ENCODE measurements around the gene IMPDH1.

The IMPDH1 gene

GRCh38 chr7:128361411-128362379 is 48.1 kb downstream of the IMPDH1 start, which contains the start of gene PRRT4:
Gene PRRT4 (minus strand): TSS chr7:128361690.
- no peaks in the 10 kb centered on the region for H3K9me3 ChIP-seq (replicated peaks; ENCODE audit: low read length)
- peaks cover 19% of the 10 kb centered on the region for H3K4me1 ChIP-seq (ENCODE audit: control insufficient read depth, insufficient read depth, low read length)
- peaks cover 79% of the 10 kb centered on the region for H3K27me3 ChIP-seq (ENCODE audit: control insufficient read depth, insufficient read depth, low read length)

GRCh38 chr7:128360359-128360678 is 49.5 kb downstream of the IMPDH1 start:
- no peak overlapping the region for H3K9ac ChIP-seq (ENCODE audit: low read depth, low read length)
- peaks cover 70% of the 10 kb centered on the region for H3K27me3 ChIP-seq (ENCODE audit: control insufficient read depth, insufficient read depth, low read length)
- peak overlapping the region; percentile 88 for H3K4me2 ChIP-seq (ENCODE audit: low read length)
- H3K9me3 ChIP-seq (replicated peaks; ENCODE audit: low read length): no peaks in the 10 kb centered on the region
- peaks cover 19% of the 10 kb centered on the region for H3K4me1 ChIP-seq (ENCODE audit: control insufficient read depth, insufficient read depth, low read length)
- no peak overlapping the region for H3K4me3 ChIP-seq (ENCODE audit: low read length)
- H3K36me3 ChIP-seq (ENCODE audit: insufficient read depth, low read length): no peaks in the 10 kb centered on the region

More at GRCh38 chr7:128361411-128362379, 48.1 kb downstream of the IMPDH1 start, which contains the start of gene PRRT4:
- Histone ChIP-seq H3K9ac (ENCODE audit: low read depth, low read length) (no peak within 1 kb of the TSS), H3K4me3 (ENCODE audit: low read length) (peak within 1 kb of the TSS; percentile 66), H3K4me2 (ENCODE audit: low read length) (peak within 1 kb of the TSS; percentile 88), H3K36me3 (ENCODE audit: insufficient read depth, low read length) (no peaks in the 10 kb centered on the region)

- Histone ChIP-seq H3K4me2 (ENCODE audit: low read length) (no peak overlapping the region), H3K27me3 (ENCODE audit: control insufficient read depth, insufficient read depth, low read length) (peaks cover 67% of the 10 kb centered on the region), H3K36me3 (ENCODE audit: insufficient read depth, low read length) (no peaks in the 10 kb centered on the region), H3K4me3 (ENCODE audit: low read length) (no peak overlapping the region), H3K9ac (ENCODE audit: low read depth, low read length) (no peak overlapping the region), H3K9me3 (replicated peaks; ENCODE audit: low read length) (no peaks in the 10 kb centered on the region), H3K4me1 (ENCODE audit: control insufficient read depth, insufficient read depth, low read length) (peaks cover 19% of the 10 kb centered on the region)
Measured at GRCh38 chr7:128359939-128360338, 49.8 kb downstream of the IMPDH1 start.

- H3K27me3 ChIP-seq (ENCODE audit: control insufficient read depth, insufficient read depth, low read length): peaks cover 65% of the 10 kb centered on the region
- H3K4me1 ChIP-seq (ENCODE audit: control insufficient read depth, insufficient read depth, low read length): peaks cover 19% of the 10 kb centered on the region
- H3K4me2 ChIP-seq (ENCODE audit: low read length): no peak overlapping the region
- no peak overlapping the region for H3K4me3 ChIP-seq (ENCODE audit: low read length)
- no peaks in the 10 kb centered on the region for H3K9me3 ChIP-seq (replicated peaks; ENCODE audit: low read length)
- no peak overlapping the region for H3K9ac ChIP-seq (ENCODE audit: low read depth, low read length)
- no peaks in the 10 kb centered on the region for H3K36me3 ChIP-seq (ENCODE audit: insufficient read depth, low read length)
Measured at GRCh38 chr7:128359336-128359735, 50.4 kb downstream of the IMPDH1 start.

GRCh38 chr7:128358233-128358632 is 51.5 kb downstream of the IMPDH1 start:
- Histone ChIP-seq H3K4me1 (ENCODE audit: control insufficient read depth, insufficient read depth, low read length) (peaks cover 19% of the 10 kb centered on the region), H3K9me3 (replicated peaks; ENCODE audit: low read length) (no peaks in the 10 kb centered on the region), H3K4me2 (ENCODE audit: low read length) (no peak overlapping the region), H3K4me3 (ENCODE audit: low read length) (no peak overlapping the region), H3K36me3 (ENCODE audit: insufficient read depth, low read length) (no peaks in the 10 kb centered on the region), H3K27me3 (ENCODE audit: control insufficient read depth, insufficient read depth, low read length) (peaks cover 63% of the 10 kb centered on the region), H3K9ac (ENCODE audit: low read depth, low read length) (no peak overlapping the region)

- H3K9ac ChIP-seq (ENCODE audit: low read depth, low read length): no peak overlapping the region
- H3K4me3 ChIP-seq (ENCODE audit: low read length): no peak overlapping the region
- peaks cover 65% of the 10 kb centered on the region for H3K27me3 ChIP-seq (ENCODE audit: control insufficient read depth, insufficient read depth, low read length)
- H3K4me1 ChIP-seq (ENCODE audit: control insufficient read depth, insufficient read depth, low read length): peaks cover 17% of the 10 kb centered on the region
- no peaks in the 10 kb centered on the region for H3K9me3 ChIP-seq (replicated peaks; ENCODE audit: low read length)
- H3K36me3 ChIP-seq (ENCODE audit: insufficient read depth, low read length): no peaks in the 10 kb centered on the region
- no peak overlapping the region for H3K4me2 ChIP-seq (ENCODE audit: low read length)
Measured at GRCh38 chr7:128357217-128357613, 52.6 kb downstream of the IMPDH1 start.

- peaks cover 18% of the 10 kb centered on the region for H3K4me1 ChIP-seq (ENCODE audit: control insufficient read depth, insufficient read depth, low read length)
- no peak overlapping the region for H3K4me2 ChIP-seq (ENCODE audit: low read length)
- H3K4me3 ChIP-seq (ENCODE audit: low read length): no peak overlapping the region
- H3K36me3 ChIP-seq (ENCODE audit: insufficient read depth, low read length): no peaks in the 10 kb centered on the region
- H3K27me3 ChIP-seq (ENCODE audit: control insufficient read depth, insufficient read depth, low read length): peaks cover 63% of the 10 kb centered on the region
- H3K9ac ChIP-seq (ENCODE audit: low read depth, low read length): no peak overlapping the region
- H3K9me3 ChIP-seq (replicated peaks; ENCODE audit: low read length): no peaks in the 10 kb centered on the region
Measured at GRCh38 chr7:128356546-128357216, 53.1 kb downstream of the IMPDH1 start.

GRCh38 chr7:128353610-128354009 is 56.2 kb downstream of the IMPDH1 start:
- Histone ChIP-seq H3K4me2 (ENCODE audit: low read length) (no peak overlapping the region), H3K36me3 (ENCODE audit: insufficient read depth, low read length) (no peaks in the 10 kb centered on the region), H3K4me3 (ENCODE audit: low read length) (no peak overlapping the region), H3K4me1 (ENCODE audit: control insufficient read depth, insufficient read depth, low read length) (peaks cover 6% of the 10 kb centered on the region), H3K27me3 (ENCODE audit: control insufficient read depth, insufficient read depth, low read length) (peaks cover 74% of the 10 kb centered on the region), H3K9ac (ENCODE audit: low read depth, low read length) (no peak overlapping the region), H3K9me3 (replicated peaks; ENCODE audit: low read length) (no peaks in the 10 kb centered on the region)

GRCh38 chr7:128353189-128353588 is 56.6 kb downstream of the IMPDH1 start:
- no peaks in the 10 kb centered on the region for H3K36me3 ChIP-seq (ENCODE audit: insufficient read depth, low read length)
- peaks cover 6% of the 10 kb centered on the region for H3K4me1 ChIP-seq (ENCODE audit: control insufficient read depth, insufficient read depth, low read length)
- no peak overlapping the region for H3K9ac ChIP-seq (ENCODE audit: low read depth, low read length)
- H3K27me3 ChIP-seq (ENCODE audit: control insufficient read depth, insufficient read depth, low read length): peaks cover 74% of the 10 kb centered on the region
- H3K4me2 ChIP-seq (ENCODE audit: low read length): no peak overlapping the region
- no peak overlapping the region for H3K4me3 ChIP-seq (ENCODE audit: low read length)
- no peaks in the 10 kb centered on the region for H3K9me3 ChIP-seq (replicated peaks; ENCODE audit: low read length)

- Histone ChIP-seq H3K9ac (ENCODE audit: low read depth, low read length) (no peak overlapping the region), H3K36me3 (ENCODE audit: insufficient read depth, low read length) (no peaks in the 10 kb centered on the region), H3K27me3 (ENCODE audit: control insufficient read depth, insufficient read depth, low read length) (peaks cover 74% of the 10 kb centered on the region), H3K9me3 (replicated peaks; ENCODE audit: low read length) (no peaks in the 10 kb centered on the region), H3K4me2 (ENCODE audit: low read length) (no peak overlapping the region), H3K4me3 (ENCODE audit: low read length) (no peak overlapping the region), H3K4me1 (ENCODE audit: control insufficient read depth, insufficient read depth, low read length) (peaks cover 6% of the 10 kb centered on the region)
Measured at GRCh38 chr7:128352636-128353035, 57.1 kb downstream of the IMPDH1 start.

- Histone ChIP-seq H3K27me3 (ENCODE audit: control insufficient read depth, insufficient read depth, low read length) (peaks cover 72% of the 10 kb centered on the region), H3K36me3 (ENCODE audit: insufficient read depth, low read length) (no peaks in the 10 kb centered on the region), H3K9ac (ENCODE audit: low read depth, low read length) (no peak overlapping the region), H3K4me3 (ENCODE audit: low read length) (no peak overlapping the region), H3K4me1 (ENCODE audit: control insufficient read depth, insufficient read depth, low read length) (peaks cover 6% of the 10 kb centered on the region), H3K9me3 (replicated peaks; ENCODE audit: low read length) (no peaks in the 10 kb centered on the region), H3K4me2 (ENCODE audit: low read length) (peak overlapping the region; percentile 62)
Measured at GRCh38 chr7:128352153-128352537, 57.6 kb downstream of the IMPDH1 start.
